ENCODE results near the gene ARHGAP24. TPM values are rescaled to one million over a fixed set of nuclear protein-coding genes. Genes with fewer than 3 reads are reported as not detected.
A peak's percentile ranks its signal among the peaks of the same experiment; 100 is the strongest.

The ARHGAP24 gene
- polyA plus RNA-seq, 1 of the 3 experiments (the other 2 are of a cell fraction), result 1.4 TPM

- no peaks in the 10 kb centered on the region for H3K9me2 ChIP-seq
- no peak overlapping the region for H3K4me3 ChIP-seq (ENCODE audit: low read depth in 2 of 2, low read length in 1 of 2)
- H3K36me3 ChIP-seq (replicated peaks in 1 of 2; ENCODE audit: control insufficient read depth in 1 of 2, insufficient read depth in 2 of 2, low read length in 1 of 2), result no peaks in the 10 kb centered on the region
- no peak overlapping the region for H3K9ac ChIP-seq
- ChIA-PET CTCF (interaction anchor here (1.6 to 16.5 kb wide), 2 partner anchors 68 to 239 kb away, joined by 5 to 159 read pairs; no protein-coding TSS in a partner anchor), POLR2A (no interaction called here)
- no peaks in the 10 kb centered on the region for H4K20me1 ChIP-seq (ENCODE audit: insufficient read depth)
- no peak for DNase-seq
- H3K27ac ChIP-seq (ENCODE audit: low read depth in 2 of 2, low read length in 1 of 2), result peak overlapping the region in 1 of 2 experiments; percentile 17; a peak in 1 of 4 replicates
- H3K27me3 ChIP-seq (ENCODE audit: insufficient read depth), result no peaks in the 10 kb centered on the region
- no peak for TF ChIP-seq USF2 (IDR thresholded peaks at IDR 0.05; ENCODE audit: borderline replicate concordance, low read depth, low read length)
- no peak for TF ChIP-seq USF1 (IDR thresholded peaks at IDR 0.05; ENCODE audit: borderline replicate concordance, low read depth)
- peak; percentile 8; the same call in 1 of the 2 replicates for TF ChIP-seq JUND (IDR thresholded peaks at IDR 0.05)
- no peak for TF ChIP-seq FOSL2 (IDR thresholded peaks at IDR 0.05; ENCODE audit: borderline replicate concordance, low read depth)
- TF ChIP-seq TCF12 (IDR thresholded peaks at IDR 0.05), result peak; percentile 19; the same call in 1 of the 2 replicates
- no peak for TF ChIP-seq GATA2 (CRISPR knock-in tag; IDR thresholded peaks at IDR 0.05)
- H3K4me1 ChIP-seq (ENCODE audit: control insufficient read depth in 1 of 2, insufficient read depth in 2 of 2, low read depth in 1 of 2, low read length in 1 of 2), result peaks cover 10 to 24% of the 10 kb centered on the region in 2 experiments; a peak in 3 of 4 replicates
- 78% methylated on average over 4 of the region's 4 CpGs for WGBS (ENCODE audit: low lambda C conversion rate)
- H3K9me3 ChIP-seq, result no peaks in the 10 kb centered on the region
- no peak overlapping the region for H2AFZ ChIP-seq (ENCODE audit: low read depth)
- 0 out of 2 replicates have a peak overlapping the region, but pooled peaks have one; percentile 10 for H3K4me2 ChIP-seq
- peaks cover 13% of the 10 kb centered on the region for H3F3A ChIP-seq (replicated peaks; ENCODE audit: insufficient read depth)
- H3K79me2 ChIP-seq (ENCODE audit: insufficient read depth), result no peaks in the 10 kb centered on the region
These were observed 561.8 kb downstream of the ARHGAP24 start for GRCh38 chr4:86036736-86037135.

- Histone ChIP-seq H3K27me3 (ENCODE audit: insufficient read depth) (no peaks in the 10 kb centered on the region), H3K36me3 (replicated peaks in 1 of 2; ENCODE audit: control insufficient read depth in 1 of 2, insufficient read depth in 2 of 2, low read length in 1 of 2) (no peaks in the 10 kb centered on the region), H3K4me1 (ENCODE audit: control insufficient read depth in 1 of 2, insufficient read depth in 2 of 2, low read depth in 1 of 2, low read length in 1 of 2) (peaks cover 10 to 13% of the 10 kb centered on the region in 2 experiments; a peak in 3 of 4 replicates), H3K4me3 (ENCODE audit: low read depth in 2 of 2, low read length in 1 of 2) (no peak overlapping the region), H3K9me2 (no peaks in the 10 kb centered on the region), H2AFZ (ENCODE audit: low read depth) (no peak overlapping the region), H3K79me2 (ENCODE audit: insufficient read depth) (no peaks in the 10 kb centered on the region), H3K9me3 (no peaks in the 10 kb centered on the region), H3K27ac (ENCODE audit: low read depth in 2 of 2, low read length in 1 of 2) (no peak overlapping the region), H3F3A (replicated peaks; ENCODE audit: insufficient read depth) (peaks cover 9% of the 10 kb centered on the region), H3K4me2 (no peak overlapping the region), H3K9ac (no peak overlapping the region), H4K20me1 (ENCODE audit: insufficient read depth) (no peaks in the 10 kb centered on the region)
- DNase-seq, result no peak
- WGBS (ENCODE audit: low lambda C conversion rate), result 67% methylated on average over 1 of the region's 1 CpG
- ChIA-PET CTCF (interaction anchor here (1.0 to 16.5 kb wide), 2 partner anchors 101 to 240 kb away, joined by 3 to 159 read pairs; no protein-coding TSS in a partner anchor), POLR2A (no interaction called here)
- TF ChIP-seq EP300 (IDR thresholded peaks at IDR 0.05; ENCODE audit: borderline replicate concordance in 1 of 2, low read depth in 1 of 2, low read length in 1 of 2) (0 out of 4 replicates have a peak, but pooled peaks of 1 of the 2 experiments have one; percentile 9), RAD21 (IDR thresholded peaks at IDR 0.05; ENCODE audit: low read length) (no peak), GATA2 (CRISPR knock-in tag; IDR thresholded peaks at IDR 0.05) (peak; percentile 49; the same call in 1 of the 2 replicates), ELF1 (IDR thresholded peaks at IDR 0.05) (no peak)
These were observed 563.1 kb downstream of the ARHGAP24 start for GRCh38 chr4:86038037-86038436.

Measured in SK-N-SH (cell line).